Activated T-cell treated with anti-CD3 and anti-CD28 coated beads, Interleukin-2, amount 50 U/mL, for 48 hours (primary cell): ENCODE measurements around the gene ZNF600.
"Not testable (repeated sequence)": the region's sequence is repeated elsewhere in the genome, so short reads cannot be mapped to it uniquely, and the experiment has no call there.

ENCODE experiments used
- DNase-seq, 2 experiments: peaks; one replicate each; pipeline ENCODE4 v3.0.0-alpha.2; 2020

ZNF600 gene

GRCh38 chr19:52741371-52741770 lies 45.2 kb downstream of the ZNF600 start:
- DNase-seq: not testable (repeated sequence)

GRCh38 chr19:52739576-52739975 lies 47.0 kb downstream of the ZNF600 start:
- no peak for DNase-seq

- peak in 1 of 2 experiments; percentile 24 for DNase-seq
These were observed 50.9 kb downstream of the ZNF600 start for GRCh38 chr19:52735734-52736133.

- peak; percentile 100 for DNase-seq
These were observed 51.5 kb downstream of the ZNF600 start, which contains the start of gene ZNF611 for GRCh38 chr19:52734893-52735661. ZNF611 (minus strand) TSS chr19:52735044; CDS start chr19:52715894, 19,150 bp downstream.

GRCh38 chr19:52734331-52734892 lies 52.2 kb downstream of the ZNF600 start:
- no peak for DNase-seq

DNA sequence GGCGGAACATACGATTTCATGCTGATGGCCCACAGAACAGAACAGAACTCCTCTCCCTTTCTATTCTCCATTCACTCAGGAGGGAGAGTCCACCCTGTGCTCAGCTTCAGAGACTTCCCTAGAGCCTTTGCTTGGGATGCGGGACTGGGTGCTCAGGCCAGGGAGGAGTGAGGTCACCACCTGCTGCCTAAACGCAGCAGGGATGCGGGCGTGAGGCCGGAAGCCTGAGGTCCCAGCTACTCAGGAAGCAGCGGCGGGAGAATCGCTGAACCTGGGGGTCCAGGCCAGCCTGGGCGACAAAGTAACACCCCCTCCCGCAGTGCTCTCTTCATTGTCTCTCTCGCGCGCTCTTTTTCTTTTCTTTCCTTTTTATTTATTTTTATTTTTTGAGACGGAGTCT lies 60.5 kb downstream of the ZNF600 start:
- DNase-seq: not testable (repeated sequence)

- DNase-seq: no peak
These were observed 61.0 kb downstream of the ZNF600 start for GRCh38 chr19:52725528-52725961.

- no peak for DNase-seq
These were observed 61.7 kb downstream of the ZNF600 start for GRCh38 chr19:52724701-52725514.

DNA sequence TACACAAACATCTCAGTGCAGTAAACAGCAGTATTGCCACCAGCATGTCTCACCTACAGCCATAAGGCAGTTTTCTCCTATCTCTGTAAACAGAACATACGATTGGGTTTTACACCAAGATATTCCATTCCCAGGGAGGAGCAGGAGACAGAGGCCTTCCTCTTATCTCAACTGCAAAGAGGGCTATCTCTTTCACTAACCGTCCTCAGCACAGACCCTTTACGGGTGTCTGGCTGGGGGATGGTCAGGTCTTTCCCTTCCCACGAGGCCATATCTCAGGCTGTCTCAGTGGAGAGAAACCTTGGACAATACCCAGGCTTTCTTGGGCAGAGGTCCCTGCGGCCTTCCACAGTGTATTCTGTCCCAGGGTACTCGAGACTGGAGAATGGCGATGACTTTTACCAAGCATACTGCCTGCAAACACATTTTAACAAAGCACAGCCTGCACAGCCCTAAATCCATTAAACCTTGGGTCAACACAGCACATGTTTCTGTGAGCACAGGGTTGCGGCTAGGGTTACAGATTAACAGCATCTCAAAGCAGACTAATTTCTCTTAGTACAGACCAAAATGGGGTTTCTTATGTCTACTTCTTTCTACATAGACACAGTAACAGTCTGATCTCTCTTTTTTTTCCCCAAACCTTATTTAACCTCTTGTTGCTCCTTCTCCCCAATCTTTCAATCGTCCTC lies 62.5 kb downstream of the ZNF600 start:
- not testable (repeated sequence) for DNase-seq

DNA sequence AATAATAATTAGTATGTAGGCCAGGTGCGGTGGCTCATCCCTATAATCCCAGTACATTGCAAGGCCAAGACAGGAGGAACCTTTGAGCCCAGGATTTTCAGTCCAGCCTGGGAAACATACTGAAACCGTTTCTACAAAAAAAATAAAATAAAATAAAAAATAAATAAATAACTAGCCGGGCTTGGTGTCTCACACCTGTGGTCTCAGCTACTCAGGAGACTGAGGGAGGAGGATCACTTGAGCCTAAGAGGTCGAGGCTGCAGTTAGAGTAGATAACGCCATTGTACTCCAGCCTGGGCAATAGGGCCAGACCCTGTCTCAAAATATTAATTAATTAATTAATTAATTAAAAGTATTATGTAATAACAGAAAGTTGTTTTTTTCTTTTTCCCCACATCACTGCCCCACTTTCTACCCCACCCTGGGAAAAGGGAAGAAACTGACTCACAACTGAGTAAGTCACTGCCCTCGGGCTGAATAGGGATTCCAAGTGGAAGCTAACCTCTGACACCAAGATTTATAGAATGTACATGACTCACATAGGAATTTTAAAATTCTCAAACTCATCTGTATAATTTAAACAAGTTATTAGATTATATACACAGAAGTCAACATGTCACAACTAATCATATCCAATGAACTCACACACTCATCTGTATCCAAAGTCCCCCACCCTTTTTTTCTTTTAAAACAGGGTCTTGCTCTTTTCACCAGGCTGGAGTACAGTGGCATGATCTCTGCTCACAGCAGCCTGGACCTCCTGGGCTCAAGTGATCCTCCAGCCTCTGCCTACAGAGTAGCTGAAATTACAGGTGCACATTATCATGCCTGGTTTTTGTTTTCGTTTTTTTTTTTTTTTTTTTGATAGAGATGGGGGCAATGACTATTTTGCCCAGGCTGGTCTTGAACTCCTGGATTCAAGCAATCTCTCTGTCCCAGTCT lies 64.3 kb downstream of the ZNF600 start:
- no peak for DNase-seq

GRCh38 chr19:52720541-52720940 lies 66.0 kb downstream of the ZNF600 start:
- not testable (repeated sequence) for DNase-seq

- no peak for DNase-seq
These were observed 70.1 kb downstream of the ZNF600 start for GRCh38 chr19:52716522-52716921.

GRCh38 chr19:52715902-52716301 lies 70.7 kb downstream of the ZNF600 start:
- DNase-seq: peak; percentile 26 to 31

GRCh38 chr19:52715330-52715729 lies 71.3 kb downstream of the ZNF600 start:
- not testable (repeated sequence) for DNase-seq
